Spleen (tissue), 7 donors: ENCODE results near the gene ISCA1.

ENCODE experiments used
- POLR2A ChIP-seq, 3 donors: fragments of 450-650 bp; IDR thresholded peaks; one replicate each; pipeline ENCODE4 v1.5.1; 2017; ENCODE audit warnings: antibody characterized with exemption in 3 of 3, mild to moderate bottlenecking in 1 of 3
- POLR2AphosphoS5 ChIP-seq, 3 donors: sonication (generic); formaldehyde crosslinking; IDR thresholded peaks; one replicate each; pipeline ENCODE4 v1.5.1; 2017; ENCODE audit warnings: antibody characterized with exemption in 3 of 3
- TF ChIP-seq, protein P1 (sequence below), 11 experiments: fragments of 200-600 bp in 7 of 11; fragments of 450-650 bp in 4 of 11; sonication (generic) in 4 of 11; IDR thresholded peaks in 8 of 11; conservative IDR thresholded peaks in 3 of 11; 1 replicate in 7 of 11; 2 replicates in 4 of 11; pipeline versions ENCODE4 v1.4.0 to v1.8.0; 2016 to 2021; ENCODE audit warnings: antibody characterized with exemption in 11 of 11, inconsistent platforms in 4 of 11, mild to moderate bottlenecking in 1 of 11
- donor health status: DM: no; HTN: no; CAD: no; lungs with moderate emphysema.
- donor health status: DM: no; HTN: no; CAD: no.
- donor health status: DM: no; HTN: no; CAD: no.

DNA sequence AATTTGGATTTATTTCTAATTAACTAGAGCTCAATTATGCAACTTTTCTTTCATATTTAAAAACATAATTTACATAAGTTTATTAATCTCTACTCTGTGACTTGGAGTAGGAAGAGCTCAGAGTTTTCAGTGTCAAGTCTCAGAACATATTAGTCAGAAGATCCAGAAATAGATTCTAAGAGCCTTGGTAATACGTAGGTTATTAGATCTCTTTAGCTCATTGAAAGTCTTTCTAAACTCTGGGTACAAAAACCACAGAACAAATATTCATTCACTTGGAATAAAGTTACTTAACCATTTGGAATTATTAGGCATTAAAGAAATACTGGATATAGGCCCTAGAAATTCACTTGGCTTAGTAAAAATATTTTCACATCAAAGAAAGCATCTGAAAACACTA is 26.3 kb upstream of the ISCA1 start:
- TF ChIP-seq, protein P1, sequence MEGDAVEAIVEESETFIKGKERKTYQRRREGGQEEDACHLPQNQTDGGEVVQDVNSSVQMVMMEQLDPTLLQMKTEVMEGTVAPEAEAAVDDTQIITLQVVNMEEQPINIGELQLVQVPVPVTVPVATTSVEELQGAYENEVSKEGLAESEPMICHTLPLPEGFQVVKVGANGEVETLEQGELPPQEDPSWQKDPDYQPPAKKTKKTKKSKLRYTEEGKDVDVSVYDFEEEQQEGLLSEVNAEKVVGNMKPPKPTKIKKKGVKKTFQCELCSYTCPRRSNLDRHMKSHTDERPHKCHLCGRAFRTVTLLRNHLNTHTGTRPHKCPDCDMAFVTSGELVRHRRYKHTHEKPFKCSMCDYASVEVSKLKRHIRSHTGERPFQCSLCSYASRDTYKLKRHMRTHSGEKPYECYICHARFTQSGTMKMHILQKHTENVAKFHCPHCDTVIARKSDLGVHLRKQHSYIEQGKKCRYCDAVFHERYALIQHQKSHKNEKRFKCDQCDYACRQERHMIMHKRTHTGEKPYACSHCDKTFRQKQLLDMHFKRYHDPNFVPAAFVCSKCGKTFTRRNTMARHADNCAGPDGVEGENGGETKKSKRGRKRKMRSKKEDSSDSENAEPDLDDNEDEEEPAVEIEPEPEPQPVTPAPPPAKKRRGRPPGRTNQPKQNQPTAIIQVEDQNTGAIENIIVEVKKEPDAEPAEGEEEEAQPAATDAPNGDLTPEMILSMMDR (IDR thresholded peaks at IDR 0.05 in 8 of 11, conservative IDR thresholded peaks at IDR 0.05 in 3 of 11), result no peak
- no peak for TF ChIP-seq POLR2A (IDR thresholded peaks at IDR 0.05)
- no peak for TF ChIP-seq POLR2AphosphoS5 (IDR thresholded peaks at IDR 0.05)
